ENCODE data around the gene MBNL1. TPM values are rescaled to one million over a fixed set of nuclear protein-coding genes. Genes with fewer than 3 reads are reported as not detected.

Gene MBNL1
- polyA plus RNA-seq, 3 donors: 190 to 204 (median 191) TPM

- no peak for TF ChIP-seq CTCF (IDR thresholded peaks at IDR 0.05)
- H3K9me3 Mint-ChIP-seq: no peaks in the 10 kb centered on the region
- H3K27ac Mint-ChIP-seq: peak overlapping the region in 1 of 7 donors; percentile 46
Measured at GRCh38 chr3:152384412-152384811, 115.7 kb downstream of the MBNL1 start.

GRCh38 chr3:152385761-152386160 is 117.0 kb downstream of the MBNL1 start:
- Mint-ChIP-seq H3K27ac (peak overlapping the region in 4 of 7 donors; percentile 5 to 49 (median 31)), H3K27me3 (ENCODE audit: low read depth in 3 of 3) (no peaks in the 10 kb centered on the region), H3K9me3 (no peaks in the 10 kb centered on the region), H3K4me1 (peaks cover 27% of the 10 kb centered on the region), H3K4me3 (no peak overlapping the region), H3K36me3 (peaks cover 9 to 16% of the 10 kb centered on the region in 2 donors)
- no CpG with 5 or more reads among the region's 1 CpG for WGBS (ENCODE audit: insufficient coverage)
- Histone ChIP-seq H3K4me3 (replicated peaks in 1 of 3; ENCODE audit: low read depth in 2 of 3, low read length in 3 of 3) (no peak overlapping the region), H3K4me2 (replicated peaks; ENCODE audit: extremely low read depth, low read length, poor library complexity, severe bottlenecking) (no peak overlapping the region), H3K36me3 (replicated peaks in 1 of 2; ENCODE audit: control insufficient read depth in 1 of 2, insufficient read depth in 2 of 2, low read length in 2 of 2) (peaks cover 2 to 31% of the 10 kb centered on the region in 2 donors), H4K20me1 (ENCODE audit: insufficient read depth, low read length) (peaks cover 92% of the 10 kb centered on the region), H3K9me3 (replicated peaks in 1 of 2; ENCODE audit: control insufficient read depth in 1 of 2, insufficient read depth in 1 of 2, low read length in 2 of 2) (no peaks in the 10 kb centered on the region), H3K9ac (ENCODE audit: insufficient read depth, low read length, poor library complexity, severe bottlenecking) (no peak overlapping the region), H3K27me3 (ENCODE audit: control insufficient read depth in 2 of 2, insufficient read depth in 2 of 2, low read length in 2 of 2) (no peaks in the 10 kb centered on the region), H3K79me2 (ENCODE audit: insufficient read depth, low read length) (peaks cover 100% of the 10 kb centered on the region), H3K4me1 (ENCODE audit: control insufficient read depth in 1 of 2, insufficient read depth in 2 of 2, low read length in 2 of 2) (peaks cover 5 to 17% of the 10 kb centered on the region in 2 donors), H2AFZ (ENCODE audit: insufficient read depth, low read depth, low read length, poor library complexity, severe bottlenecking) (no peak overlapping the region), H3K27ac (ENCODE audit: low read depth in 1 of 2, low read length in 2 of 2) (peak overlapping the region in 1 of 2 donors; percentile 58)
- no peak for TF ChIP-seq CTCF (IDR thresholded peaks at IDR 0.05)
- no peak for DNase-seq
- intact Hi-C loops (cut with micrococcal nuclease): no loop called here

More at GRCh38 chr3:152384412-152384811, 115.7 kb downstream of the MBNL1 start:
- Histone ChIP-seq H3K79me2 (ENCODE audit: insufficient read depth, low read length) (peaks cover 100% of the 10 kb centered on the region), H4K20me1 (ENCODE audit: insufficient read depth, low read length) (peaks cover 90% of the 10 kb centered on the region), H3K4me1 (ENCODE audit: control insufficient read depth in 1 of 2, insufficient read depth in 2 of 2, low read length in 2 of 2) (peaks cover 15 to 29% of the 10 kb centered on the region in 2 donors), H3K27me3 (ENCODE audit: control insufficient read depth in 2 of 2, insufficient read depth in 2 of 2, low read length in 2 of 2) (no peaks in the 10 kb centered on the region), H3K4me2 (replicated peaks; ENCODE audit: extremely low read depth, low read length, poor library complexity, severe bottlenecking) (no peak overlapping the region), H3K36me3 (replicated peaks in 1 of 2; ENCODE audit: control insufficient read depth in 1 of 2, insufficient read depth in 2 of 2, low read length in 2 of 2) (peaks cover 2 to 22% of the 10 kb centered on the region in 2 donors), H3K9me3 (replicated peaks in 1 of 2; ENCODE audit: control insufficient read depth in 1 of 2, insufficient read depth in 1 of 2, low read length in 2 of 2) (no peaks in the 10 kb centered on the region), H3K9ac (ENCODE audit: insufficient read depth, low read length, poor library complexity, severe bottlenecking) (no peak overlapping the region), H2AFZ (ENCODE audit: insufficient read depth, low read depth, low read length, poor library complexity, severe bottlenecking) (no peak overlapping the region), H3K27ac (ENCODE audit: low read depth in 1 of 2, low read length in 2 of 2) (peak overlapping the region in 1 of 2 donors; percentile 58), H3K4me3 (replicated peaks in 1 of 3; ENCODE audit: low read depth in 2 of 3, low read length in 3 of 3) (no peak overlapping the region)
- no peaks in the 10 kb centered on the region for H3K27me3 Mint-ChIP-seq (ENCODE audit: low read depth in 3 of 3)
- no peak overlapping the region for H3K4me3 Mint-ChIP-seq
- H3K4me1 Mint-ChIP-seq: peaks cover 33% of the 10 kb centered on the region
- intact Hi-C loops (cut with micrococcal nuclease): no loop called here
- peaks cover 8 to 16% of the 10 kb centered on the region in 2 donors for H3K36me3 Mint-ChIP-seq
- no peak for DNase-seq
